ENCODE measurements around the gene SMARCA2.

The SMARCA2 gene

GRCh38 chr9:2177121-2177520 is 162.0 kb downstream of the SMARCA2 start:
- in situ Hi-C loops (cut with MboI; ENCODE audit: low sequenced_read_pairs, unreplicated experiment) = no loop called here
- no peak for DNase-seq (ENCODE audit: low spot score)
- no peak for TF ChIP-seq CTCF (IDR thresholded peaks at IDR 0.05; ENCODE audit: borderline replicate concordance, control extremely low read depth, extremely low read depth, insufficient read depth, missing control alignments)

GRCh38 chr9:2178034-2178734 is 163.0 kb downstream of the SMARCA2 start:
- no peak for DNase-seq (ENCODE audit: low spot score)
- TF ChIP-seq CTCF (IDR thresholded peaks at IDR 0.05; ENCODE audit: borderline replicate concordance, control extremely low read depth, extremely low read depth, insufficient read depth, missing control alignments) = no peak
- in situ Hi-C loops (cut with MboI; ENCODE audit: low sequenced_read_pairs, unreplicated experiment) = no loop called here

GRCh38 chr9:2179567-2179966 is 164.4 kb downstream of the SMARCA2 start:
- no peak for DNase-seq (ENCODE audit: low spot score)
- no peak for TF ChIP-seq CTCF (IDR thresholded peaks at IDR 0.05; ENCODE audit: borderline replicate concordance, control extremely low read depth, extremely low read depth, insufficient read depth, missing control alignments)
- in situ Hi-C loops (cut with MboI; ENCODE audit: low sequenced_read_pairs, unreplicated experiment) = no loop called here

GRCh38 chr9:2180154-2180553 is 165.0 kb downstream of the SMARCA2 start:
- in situ Hi-C loops (cut with MboI; ENCODE audit: low sequenced_read_pairs, unreplicated experiment) = no loop called here
- no peak for DNase-seq (ENCODE audit: low spot score)
- no peak for TF ChIP-seq CTCF (IDR thresholded peaks at IDR 0.05; ENCODE audit: borderline replicate concordance, control extremely low read depth, extremely low read depth, insufficient read depth, missing control alignments)

- in situ Hi-C loops (cut with MboI; ENCODE audit: low sequenced_read_pairs, unreplicated experiment) = no loop called here
- TF ChIP-seq CTCF (IDR thresholded peaks at IDR 0.05; ENCODE audit: borderline replicate concordance, control extremely low read depth, extremely low read depth, insufficient read depth, missing control alignments) = no peak
- DNase-seq (ENCODE audit: low spot score) = no peak
Observed at GRCh38 chr9:2180704-2181103, 165.6 kb downstream of the SMARCA2 start.

GRCh38 chr9:2181792-2182191 is 166.6 kb downstream of the SMARCA2 start:
- no peak for TF ChIP-seq CTCF (IDR thresholded peaks at IDR 0.05; ENCODE audit: borderline replicate concordance, control extremely low read depth, extremely low read depth, insufficient read depth, missing control alignments)
- in situ Hi-C loops (cut with MboI; ENCODE audit: low sequenced_read_pairs, unreplicated experiment) = no loop called here
- no peak for DNase-seq (ENCODE audit: low spot score)
